GM19035 (cell line): Measurements from ENCODE around the gene EQTN.
"Not testable (repeated sequence)": the region's sequence is repeated elsewhere in the genome, so short reads cannot be mapped to it uniquely, and the experiment has no call there.

Source experiments
- ATAC-seq: cut with Tn5 transposase; IDR thresholded peaks from one replicate; pipeline ENCODE4 v1.9.1; 2021; ENCODE audit not compliant: unreplicated experiment

EQTN gene

DNA sequence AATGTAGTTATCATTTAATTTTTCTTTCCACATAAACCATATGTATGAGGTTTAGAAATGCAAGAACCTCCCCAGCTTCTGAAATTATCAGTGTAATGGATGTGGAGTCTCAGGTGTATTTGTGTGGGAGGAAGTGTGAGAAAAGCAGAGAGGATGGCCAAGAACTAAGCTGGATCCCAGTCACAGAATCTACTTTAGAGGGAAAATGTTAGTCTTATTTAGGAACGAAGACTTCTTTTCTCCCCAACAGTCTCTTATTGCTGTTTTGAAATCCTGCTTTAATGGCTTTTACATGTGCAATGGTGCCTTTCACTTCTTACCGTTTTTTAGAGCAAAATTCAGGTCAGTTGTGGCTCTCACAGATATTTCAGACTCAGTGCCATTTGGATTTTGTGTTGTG is 3.0 kb downstream of the EQTN start:
- ATAC-seq = no peak

DNA sequence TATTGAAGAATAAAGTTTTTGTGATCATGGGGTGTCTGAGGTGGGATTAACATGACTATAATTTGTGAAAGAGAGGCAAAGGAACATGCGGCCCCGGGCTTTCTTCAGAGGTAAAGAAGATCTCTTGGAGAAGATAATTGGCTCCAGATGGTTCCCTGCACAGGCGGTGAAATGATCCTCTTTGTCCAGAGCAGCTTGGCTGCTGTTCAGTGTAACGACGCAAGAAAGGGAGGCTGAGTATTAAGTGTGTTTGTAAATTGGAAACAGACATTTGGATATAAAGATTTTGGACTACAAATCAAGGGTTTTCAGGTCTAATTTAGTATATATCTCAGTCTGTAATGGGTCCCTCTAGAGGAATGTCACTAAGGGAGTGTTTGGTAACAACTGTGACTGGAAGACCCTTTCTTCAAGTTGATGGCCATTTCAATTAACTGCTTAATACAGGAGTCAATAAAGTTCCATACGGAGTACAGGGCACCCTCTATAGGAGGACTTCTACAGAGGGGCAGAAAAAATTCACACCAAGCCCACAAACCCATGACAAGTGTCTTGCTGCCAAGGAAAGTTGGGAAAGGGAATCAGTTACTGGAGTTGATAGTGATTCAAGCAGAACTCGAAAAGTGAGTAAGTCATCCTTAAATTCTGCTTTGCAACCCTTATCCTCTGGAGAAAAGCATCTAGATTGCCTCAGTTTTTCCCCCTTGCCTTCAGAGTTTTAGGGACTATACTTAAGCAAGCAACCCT is 4.1 kb downstream of the EQTN start:
- no peak for ATAC-seq

DNA sequence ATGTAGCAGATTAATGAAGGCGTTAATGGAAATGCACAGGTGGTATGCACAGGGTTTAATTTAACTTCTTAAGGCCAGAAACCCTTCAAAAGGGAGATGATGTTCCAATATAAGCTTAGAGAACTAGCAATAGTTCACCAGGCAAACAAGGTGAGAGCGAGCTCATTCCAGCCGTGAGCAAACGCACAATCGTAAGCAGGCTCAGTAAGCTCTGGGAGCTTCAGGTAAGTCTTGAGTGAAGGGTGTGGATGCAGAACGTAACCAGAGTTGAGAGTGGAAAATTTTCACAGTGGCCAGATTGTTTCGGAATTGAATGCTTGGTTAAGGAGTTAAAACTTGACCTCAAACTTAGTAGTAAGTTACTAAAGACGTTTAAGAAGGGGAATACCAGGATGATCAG is 5.7 kb downstream of the EQTN start:
- ATAC-seq = no peak

DNA sequence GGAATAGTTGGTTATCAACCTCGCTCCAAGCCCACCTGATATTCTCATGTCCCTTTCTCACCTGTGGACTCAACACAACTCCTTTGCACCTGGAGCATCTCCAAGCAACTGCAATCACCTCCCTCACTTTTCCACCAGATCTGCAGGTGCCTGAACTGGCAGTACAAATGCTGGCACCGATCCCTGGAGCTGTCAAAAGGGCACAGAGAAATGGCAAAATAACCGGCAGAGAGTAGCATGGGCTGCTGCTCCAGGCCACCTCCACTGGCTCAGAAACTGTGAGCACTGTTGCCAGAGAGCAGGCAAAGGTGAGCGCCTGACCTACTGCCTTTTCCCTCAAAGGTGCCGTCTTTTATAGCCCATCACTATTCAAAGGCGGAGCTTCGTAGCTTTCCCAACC is 14.7 kb downstream of the EQTN start:
- no peak for ATAC-seq

DNA sequence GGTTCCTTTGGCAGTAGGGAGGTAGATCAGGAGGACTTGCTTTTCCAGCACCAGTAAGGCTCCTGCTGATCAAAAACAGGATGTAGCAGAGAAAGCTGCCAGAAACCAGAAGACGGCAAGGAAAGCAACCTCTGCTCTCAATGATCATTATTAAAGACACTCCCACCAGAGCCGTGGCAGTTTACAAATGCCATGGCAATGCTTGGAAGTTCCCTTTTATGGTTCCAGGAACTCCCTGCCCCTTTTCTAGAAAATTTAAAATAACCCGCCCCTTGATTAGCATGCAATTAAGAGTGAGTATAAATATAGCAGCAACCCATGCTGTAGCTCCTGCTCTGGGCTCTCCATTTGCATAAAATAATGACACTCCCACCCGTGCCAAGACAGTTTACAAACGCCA is 16.1 kb downstream of the EQTN start:
- ATAC-seq = no peak

DNA sequence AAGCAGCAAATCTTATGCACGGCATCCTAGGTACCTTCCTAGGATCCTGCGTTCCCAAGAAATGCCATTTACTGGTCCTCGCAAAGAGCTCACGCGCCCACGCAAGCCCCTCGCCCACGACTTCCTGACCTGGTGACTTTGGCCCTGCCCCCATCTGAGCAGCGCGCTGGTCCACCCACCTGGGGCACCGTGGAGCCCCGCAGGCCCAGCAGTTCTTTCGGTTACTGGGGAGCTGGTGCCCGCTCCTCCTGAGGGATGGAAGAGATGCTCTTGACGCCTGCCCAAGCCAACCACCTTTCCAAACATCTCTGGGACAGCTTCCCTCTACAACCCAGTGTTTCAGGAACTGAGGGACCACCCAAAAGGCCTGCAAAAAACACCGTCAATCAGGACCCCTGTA is 16.7 kb downstream of the EQTN start:
- no peak for ATAC-seq

DNA sequence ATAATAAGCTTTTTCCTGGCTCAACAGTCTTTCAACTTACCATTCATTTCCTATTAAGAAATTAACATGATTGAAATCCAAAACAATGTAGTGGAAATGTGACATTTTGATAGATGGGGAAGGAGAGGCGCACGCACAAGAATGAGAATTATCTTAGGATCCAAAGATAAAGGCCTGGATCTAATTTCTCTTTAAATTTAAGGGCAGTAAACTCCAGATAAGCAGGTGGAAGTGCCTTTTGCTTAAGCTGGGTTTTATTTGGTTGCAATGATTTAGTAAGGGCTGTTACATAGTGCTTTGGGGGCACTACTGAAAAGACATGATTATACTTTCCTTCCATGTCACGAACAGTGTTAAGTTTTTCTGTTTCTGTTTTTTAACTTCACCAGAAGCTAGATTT is 17.3 kb downstream of the EQTN start:
- no peak for ATAC-seq

DNA sequence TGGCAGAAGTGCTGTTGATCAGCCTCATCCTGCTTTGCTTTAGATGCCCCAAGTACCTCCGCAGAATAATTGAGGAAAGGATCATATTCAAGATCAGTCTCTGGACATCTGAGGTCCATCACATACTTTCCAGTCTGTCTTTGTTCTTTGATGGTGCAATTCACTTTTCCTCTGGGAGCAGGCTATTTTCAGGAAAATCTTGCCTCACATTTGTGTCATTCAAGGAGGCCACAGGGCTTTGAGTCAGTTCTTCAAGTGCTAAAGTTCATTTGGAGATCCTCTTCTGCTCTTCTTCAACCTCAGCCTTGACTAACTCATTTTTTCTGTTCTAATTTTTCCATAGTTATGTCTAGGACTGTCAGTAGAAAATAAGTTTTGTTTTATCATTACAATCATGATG is 18.6 kb downstream of the EQTN start:
- no peak for ATAC-seq

DNA sequence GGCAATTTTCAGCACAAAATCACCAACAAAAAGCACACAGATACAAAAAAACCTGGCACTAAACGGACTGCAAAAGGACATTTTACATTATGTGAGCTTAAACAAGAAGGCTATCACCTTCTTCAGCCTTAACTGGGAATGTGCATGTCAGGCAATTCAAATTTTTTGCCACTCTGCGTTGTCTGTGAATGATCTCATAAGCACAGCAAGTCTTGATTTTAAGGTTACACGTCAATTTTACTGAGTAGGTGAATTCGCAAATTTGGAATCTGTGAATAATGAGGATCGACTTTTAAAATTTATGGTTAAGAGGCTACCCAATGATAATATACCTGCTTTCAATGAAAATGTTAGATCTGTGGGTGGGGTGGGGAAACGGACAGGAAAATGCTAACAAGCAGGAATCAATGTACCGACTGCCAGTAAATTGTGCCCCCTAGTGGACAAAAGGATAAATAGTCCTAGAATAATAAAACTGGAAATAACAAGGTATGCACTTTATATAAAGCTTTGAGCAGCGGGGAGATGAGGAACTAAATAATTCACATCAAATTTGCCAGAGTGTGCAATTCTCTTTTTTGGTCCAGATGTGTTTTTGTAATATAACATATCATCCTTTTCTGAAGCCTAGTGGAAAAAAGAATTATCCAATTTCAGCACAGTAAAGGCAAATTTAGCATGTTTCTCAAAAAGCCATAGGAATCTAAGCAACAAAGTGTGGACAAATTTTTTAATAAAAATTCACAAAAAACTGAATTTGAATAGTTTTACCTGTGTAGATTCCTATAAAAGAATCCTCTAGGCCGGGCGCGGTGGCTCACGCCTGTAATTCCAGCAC is 20.5 kb downstream of the EQTN start:
- ATAC-seq = no peak

DNA sequence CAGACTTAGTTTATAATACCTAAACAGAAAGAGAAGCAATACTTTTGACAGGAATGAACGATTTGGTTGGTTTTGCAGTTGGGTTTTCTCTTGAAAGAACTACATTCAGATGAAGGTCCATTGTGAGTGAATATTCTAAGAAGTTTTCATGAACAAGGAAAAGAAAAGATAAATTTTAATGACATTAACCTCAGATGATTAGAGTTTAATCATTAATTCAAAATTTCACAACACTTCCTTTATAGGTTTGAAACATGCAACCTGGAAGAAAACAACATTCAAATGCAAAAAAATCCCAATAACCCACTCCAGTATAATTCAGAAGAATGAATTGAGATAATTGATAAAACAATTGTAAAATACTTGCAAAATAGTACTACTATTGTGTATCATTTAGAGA is 23.8 kb downstream of the EQTN start:
- ATAC-seq = no peak

DNA sequence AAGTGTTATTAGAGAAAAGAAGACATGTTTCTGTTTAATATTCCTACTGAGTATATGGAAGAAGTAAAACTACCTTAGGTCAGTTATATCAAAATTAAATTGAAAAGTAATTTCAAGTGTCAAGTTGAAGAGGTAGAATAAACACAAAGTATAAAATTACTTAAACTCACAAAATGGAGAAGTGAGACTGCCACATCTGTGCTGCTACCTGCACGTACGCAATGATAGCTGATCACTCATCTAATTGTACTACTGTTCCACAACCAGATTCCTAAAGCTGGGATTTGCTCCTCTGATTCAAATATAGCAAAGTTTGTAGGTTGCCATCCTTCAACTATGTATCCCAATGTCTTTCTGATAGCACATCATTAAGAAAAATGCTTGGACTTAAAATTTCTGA is 24.8 kb downstream of the EQTN start:
- no peak for ATAC-seq

DNA sequence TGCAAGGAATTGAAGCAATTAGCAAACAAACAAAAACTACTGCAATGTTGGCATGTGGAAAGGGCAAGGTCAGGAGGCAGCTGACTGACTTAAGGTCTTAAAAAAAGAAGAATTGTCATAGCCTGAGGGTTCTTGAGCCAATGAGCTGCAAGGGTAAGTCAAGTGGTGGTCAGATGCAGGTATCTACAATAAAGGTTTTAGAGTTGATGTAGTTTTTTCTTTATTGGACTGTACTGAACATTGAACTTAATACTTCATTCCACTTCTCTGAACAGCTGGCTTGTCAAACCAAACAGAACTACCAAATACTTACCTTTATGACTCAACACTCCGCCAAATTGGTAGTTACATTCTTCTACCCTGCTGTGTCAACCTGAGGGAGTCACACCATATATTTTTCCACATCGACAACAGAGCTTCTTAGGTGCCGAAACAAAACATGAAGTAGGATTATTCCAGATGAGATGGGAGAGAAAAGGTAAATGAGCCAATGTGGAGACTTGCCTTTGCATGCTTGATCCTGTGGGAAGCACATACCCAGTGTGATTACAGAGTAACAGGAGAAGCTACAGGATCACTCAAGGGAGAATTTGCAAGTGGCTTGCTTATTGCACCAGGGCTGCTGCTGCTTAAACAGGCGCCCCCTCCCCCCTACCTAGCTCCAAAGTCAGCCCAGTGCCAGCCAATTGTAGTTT is 35.3 kb downstream of the EQTN start:
- ATAC-seq = no peak

DNA sequence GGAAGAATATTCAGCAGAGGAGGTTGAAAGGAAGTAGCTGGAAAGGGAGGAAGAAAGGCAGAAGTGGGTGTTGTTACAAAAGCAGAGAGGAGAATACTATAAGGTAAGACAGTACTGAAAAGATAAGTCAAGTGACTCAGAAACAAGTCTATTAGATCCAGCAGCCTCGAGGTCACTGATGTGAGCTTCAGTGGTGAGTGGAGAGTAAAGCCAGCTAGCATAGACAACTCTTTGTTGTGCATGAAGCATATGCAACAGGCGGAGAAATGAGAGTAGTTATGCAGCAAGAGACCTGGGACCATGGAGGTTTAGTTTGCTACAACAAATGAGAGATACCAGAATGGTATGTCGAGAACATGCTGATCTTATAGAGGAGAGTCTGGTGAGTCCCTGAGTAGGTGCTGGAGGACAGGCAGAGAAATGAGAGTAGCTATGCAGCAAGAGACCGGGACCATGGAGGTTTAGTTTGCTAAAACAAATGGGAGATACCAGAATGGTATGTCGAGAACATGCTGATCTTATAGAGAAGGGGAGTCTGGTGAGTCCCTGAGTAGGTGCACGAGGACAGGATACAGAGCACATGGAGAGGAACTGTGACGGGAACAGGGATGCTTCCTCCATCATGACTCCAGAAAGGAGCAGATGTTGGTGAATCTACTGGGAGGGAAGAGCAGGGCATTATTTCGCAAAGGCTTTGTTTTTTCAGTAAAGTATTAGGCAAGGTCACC is 36.0 kb downstream of the EQTN start:
- ATAC-seq = no peak

DNA sequence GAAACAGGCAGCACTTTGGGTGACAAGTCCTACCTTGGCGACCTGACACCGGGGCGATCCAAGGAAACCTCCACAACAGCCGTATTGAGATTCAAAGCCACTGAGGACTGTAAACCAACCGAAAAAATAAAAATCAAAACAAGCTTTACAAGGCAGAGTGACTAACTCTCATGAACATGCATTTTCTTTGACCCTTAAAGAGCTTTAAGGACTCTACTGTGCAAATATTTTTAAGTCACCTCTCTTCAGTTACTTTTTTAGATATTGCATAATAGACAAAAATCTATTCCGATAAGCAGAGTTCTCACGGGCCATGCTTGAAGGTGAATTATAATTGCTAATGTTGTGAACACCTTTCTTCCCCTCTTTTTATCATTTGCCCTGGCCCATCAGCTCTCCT is 38.3 kb downstream of the EQTN start:
- no peak for ATAC-seq

DNA sequence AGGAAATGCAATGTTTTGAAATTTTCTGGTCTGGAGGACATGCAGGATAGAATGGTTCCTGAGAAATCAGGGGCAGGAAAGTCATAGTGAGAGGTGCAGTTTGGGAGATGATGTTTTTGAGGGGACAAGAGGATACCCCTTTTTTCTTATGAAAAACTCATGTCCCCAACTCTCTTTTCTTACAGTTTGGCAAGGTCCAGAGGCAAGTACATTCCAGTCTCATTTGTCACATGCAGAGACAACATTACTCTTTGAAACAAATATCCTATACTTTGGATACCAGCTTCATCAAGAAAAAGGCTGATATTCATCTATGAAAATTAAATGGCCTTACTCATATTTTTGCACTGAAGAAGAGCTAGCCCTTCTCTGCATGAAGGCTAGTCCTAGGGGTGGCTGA is 48.2 kb downstream of the EQTN start:
- ATAC-seq = no peak

DNA sequence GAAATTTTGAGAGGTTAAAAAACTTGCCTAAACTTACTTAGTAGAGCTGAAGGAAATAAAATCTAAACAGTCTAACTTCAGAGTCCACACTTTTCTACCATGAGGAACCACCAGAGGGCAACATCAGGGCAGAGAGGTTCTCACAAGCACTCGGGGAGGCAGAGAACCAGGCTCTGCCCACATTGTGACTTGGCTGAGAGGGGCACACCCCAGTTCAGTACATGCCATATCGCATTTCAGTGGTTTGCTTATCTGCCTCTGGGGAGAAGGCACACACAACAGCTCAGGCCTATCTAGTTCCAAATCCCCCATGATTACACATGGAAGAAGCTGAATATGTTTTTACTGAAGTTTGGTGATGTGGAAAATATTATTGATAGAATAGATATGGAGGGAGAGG is 49.2 kb downstream of the EQTN start:
- peak; percentile 88 for ATAC-seq

DNA sequence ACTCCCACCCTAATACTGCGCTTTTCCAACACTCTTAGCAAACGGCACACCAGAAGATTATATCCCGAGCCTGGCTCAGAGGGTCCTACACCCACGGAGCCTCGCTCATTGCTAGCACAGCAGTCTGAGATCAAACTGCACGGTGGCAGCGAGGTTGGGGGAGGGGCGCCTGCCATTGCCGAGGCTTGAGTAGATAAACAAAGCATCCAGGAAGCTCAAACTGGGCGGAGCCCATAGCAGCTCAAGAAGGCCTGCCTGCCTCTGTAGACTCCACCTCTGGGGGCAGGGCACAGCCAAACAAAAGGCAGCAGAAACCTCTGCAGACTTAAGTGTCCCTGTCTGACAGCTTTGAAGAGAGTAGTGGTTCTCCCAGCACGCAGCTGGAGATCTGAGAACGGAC is 57.3 kb downstream of the EQTN start:
- ATAC-seq = not testable (repeated sequence)
